Psoas muscle (tissue), 8 donors: ENCODE results near the gene ERC2. TPM values are rescaled to one million over a fixed set of nuclear protein-coding genes. Genes with fewer than 3 reads are reported as not detected.

Source experiments
- ATAC-seq, 4 donors: fragments of 200-7000 bp; cut with Tn5 transposase; one replicate each; pipeline ENCODE4 v1.9.1; 2020; ENCODE audit warnings: moderate library complexity in 3 of 4, mild to moderate bottlenecking in 2 of 4
- DNase-seq, 2 donors: peaks; one replicate each; pipeline ENCODE4 v3.0.0-alpha.2; 2020
- H3K27ac ChIP-seq: fragments of 200-600 bp; one replicate; pipeline ENCODE4 v1.8.0; 2022
- H3K27me3 ChIP-seq, 3 donors: fragments of 200-600 bp in 1 of 3; one replicate each; pipeline versions ENCODE4 v1.6.1 to v1.8.0; 2013 to 2022; ENCODE audit warnings: low read length in 2 of 3, mild to moderate bottlenecking in 2 of 3, moderate library complexity in 1 of 3; ENCODE audit not compliant: insufficient read depth in 3 of 3
- H3K36me3 ChIP-seq, 2 donors: fragments of 200-600 bp in 1 of 2; one replicate each; pipeline versions ENCODE4 v1.6.1 to v1.8.0; 2013 to 2022; ENCODE audit warnings: low read depth in 1 of 2, mild to moderate bottlenecking in 1 of 2, moderate library complexity in 1 of 2; ENCODE audit not compliant: insufficient read depth in 1 of 2
- H3K4me1 ChIP-seq: fragments of 200-600 bp; one replicate; pipeline ENCODE4 v1.8.0; 2022
- H3K4me3 ChIP-seq: fragments of 200-600 bp; one replicate; pipeline ENCODE4 v1.8.0; 2022; ENCODE audit warnings: mild to moderate bottlenecking
- H3K9me3 ChIP-seq: fragments of 200-600 bp; one replicate; pipeline ENCODE4 v1.8.0; 2022
- CTCF ChIP-seq: fragments of 200-600 bp; IDR thresholded peaks from one replicate; pipeline ENCODE4 v1.8.0; 2022; ENCODE audit warnings: antibody characterized with exemption
- WGBS, 3 donors: extraction: QIAGEN DNeasy Blood & Tissue Kit; methylation state at CpG; one replicate each; pipeline versions ENCODE4 v1.1.6 to v1.1.7; 2013; 5-methylcytosine and 5-hydroxymethylcytosine counted together
- intact Hi-C, 2 donors: fragments of 100-400 bp; cut with DNase I; formaldehyde crosslinking; loops; one replicate each; pipeline versions ENCODE4 v1.11.0 to v1.14.2; 2022
- polyA plus RNA-seq, 3 donors: library from polyadenylated mRNA; stranded (reverse); fragments of 200-250 nt; gene quantifications; one replicate each; pipeline ENCODE4 v1.2.3, GENCODE V29; 2013
- total RNA-seq, 4 donors: library from RNA; stranded (reverse); fragmentation: NEBNext Ultra II Directional in 2 of 4; extraction: Animal tissue kit (Norgen Biotek cat#: 25700) in 2 of 4; gene quantifications; one replicate each; pipeline versions ENCODE4 v1.2.1 to v1.2.4, GENCODE V29; 2021 to 2023
- donor health status: healthy with polysubstance abuse.
- donor health status: DM: no; HTN: no; CAD: no; lungs with moderate emphysema.
- donor health status: Bipolar disorder and iron deficiency.
- donor health status: healthy.
- donor health status: DM: yes; HTN: yes; CAD: no.
- donor health status: DM: no; HTN: no; CAD: no.
- donor health status: DM: no; HTN: no; CAD: no.
- donor health status: DM: yes; HTN: yes; CAD: no.

The ERC2 gene
- total and polyA plus RNA-seq, 7 donors: 0.04 to 0.15 TPM; not detected in 5

- Histone ChIP-seq H3K9me3 (no peaks in the 10 kb centered on the region), H3K27ac (no peak overlapping the region), H3K4me3 (no peak overlapping the region), H3K36me3 (no peaks in the 10 kb centered on the region), H3K27me3 (peaks cover 0 to 15% (median 2%) of the 10 kb centered on the region in 3 donors), H3K4me1 (no peaks in the 10 kb centered on the region)
- intact Hi-C loops: no loop called here
- ATAC-seq (no peak), DNase-seq (no peak)
- 76 to 79% (median 76%) methylated on average over 7 of the region's 7 CpGs for WGBS, 3 donors
- no peak for TF ChIP-seq CTCF
Observed at GRCh38 chr3:55648591-55649318, 819.5 kb downstream of the ERC2 start.

GRCh38 chr3:55647670-55648069 lies 820.6 kb downstream of the ERC2 start:
- WGBS, 3 donors: 25 to 36% (median 33%) methylated on average over 10 of the region's 10 CpGs
- ATAC-seq: no peak
- intact Hi-C loops: no loop called here
- Histone ChIP-seq H3K27ac (no peak overlapping the region), H3K4me1 (no peaks in the 10 kb centered on the region), H3K36me3 (no peaks in the 10 kb centered on the region), H3K27me3 (peaks cover 0 to 15% (median 2%) of the 10 kb centered on the region in 3 donors), H3K4me3 (no peak overlapping the region), H3K9me3 (no peaks in the 10 kb centered on the region)
- DNase-seq: no peak
- no peak for TF ChIP-seq CTCF

- TF ChIP-seq CTCF: no peak
- WGBS, 3 donors: 34 to 38% (median 35%) methylated on average over 10 of the region's 10 CpGs
- H3K4me1 ChIP-seq: no peaks in the 10 kb centered on the region
- no peaks in the 10 kb centered on the region for H3K36me3 ChIP-seq
- ATAC-seq (no peak), DNase-seq (no peak)
- H3K27ac ChIP-seq: no peak overlapping the region
- H3K9me3 ChIP-seq: no peaks in the 10 kb centered on the region
- intact Hi-C loops: no loop called here
- H3K4me3 ChIP-seq: no peak overlapping the region
- H3K27me3 ChIP-seq: peaks cover 0 to 15% (median 2%) of the 10 kb centered on the region in 3 donors
Observed at GRCh38 chr3:55647063-55647462, 821.2 kb downstream of the ERC2 start.

GRCh38 chr3:55646121-55646520 lies 822.1 kb downstream of the ERC2 start:
- intact Hi-C loops: no loop called here
- no peak overlapping the region for H3K27ac ChIP-seq
- H3K27me3 ChIP-seq: peaks cover 0 to 15% (median 2%) of the 10 kb centered on the region in 3 donors
- no peak for TF ChIP-seq CTCF
- H3K4me1 ChIP-seq: no peaks in the 10 kb centered on the region
- H3K4me3 ChIP-seq: no peak overlapping the region
- no peaks in the 10 kb centered on the region for H3K36me3 ChIP-seq
- 80 to 89% (median 81%) methylated on average over 3 of the region's 3 CpGs for WGBS, 3 donors
- ATAC-seq (no peak), DNase-seq (no peak)
- no peaks in the 10 kb centered on the region for H3K9me3 ChIP-seq

- ATAC-seq: no peak
- Histone ChIP-seq H3K36me3 (no peaks in the 10 kb centered on the region), H3K4me1 (no peaks in the 10 kb centered on the region), H3K9me3 (no peaks in the 10 kb centered on the region), H3K27me3 (peaks cover 0 to 15% (median 3%) of the 10 kb centered on the region in 3 donors), H3K4me3 (no peak overlapping the region), H3K27ac (no peak overlapping the region)
- no peak for DNase-seq
- intact Hi-C loops: no loop called here
- no peak for TF ChIP-seq CTCF
- WGBS, 3 donors: 23 to 31% (median 30%) methylated on average over 4 of the region's 4 CpGs
Observed at GRCh38 chr3:55645422-55645821, 822.8 kb downstream of the ERC2 start.
